ENCODE measurements around the gene SUPT20H. TPM values are rescaled to one million over a fixed set of nuclear protein-coding genes. Genes with fewer than 3 reads are reported as not detected.
A peak's percentile ranks its signal among the peaks of the same experiment; 100 is the strongest.

Gene SUPT20H
- total and polyA plus RNA-seq, 2 donors (not counting 3 experiments of a cell fraction or from before 2014, with no cell fraction given): 47.2 to 70.7 TPM

GRCh38 chr13:37027639-37028038, 31.8 kb downstream of the SUPT20H start:
- ChIA-PET POLR2A (no interaction called here), CTCF (interaction anchor here (1.3 to 3.1 kb wide), 3 partner anchors 10 to 17 kb away, joined by 4 to 10 read pairs (median 5); no protein-coding TSS in a partner anchor)
- TF ChIP-seq JUN (IDR thresholded peaks at IDR 0.05; ENCODE audit: borderline replicate concordance, insufficient read depth, insufficient read length, low read depth) (no peak), POLR2AphosphoS5 (IDR thresholded peaks at IDR 0.05; ENCODE audit: insufficient read depth, low read depth, low read length) (no peak), CTCF (IDR thresholded peaks at IDR 0.05; ENCODE audit: extremely low read depth in 1 of 2, insufficient read depth in 1 of 2, low read depth in 1 of 2, low read length in 2 of 2) (no peak), FOS (IDR thresholded peaks at IDR 0.05; ENCODE audit: borderline replicate concordance, insufficient read depth, low read length) (no peak), MAX (IDR thresholded peaks at IDR 0.05; ENCODE audit: insufficient read depth, insufficient read length) (no peak), MYC (IDR thresholded peaks at IDR 0.05; ENCODE audit: low read depth, low read length) (no peak), EZH2 (IDR thresholded peaks at IDR 0.05; ENCODE audit: borderline replicate concordance, low read depth, low read length, severe bottlenecking) (no peak), POLR2A (IDR thresholded peaks at IDR 0.05; ENCODE audit: low read depth, low read length) (no peak), GATA2 (IDR thresholded peaks at IDR 0.05; ENCODE audit: insufficient read depth, insufficient read length, low read depth, low read length) (no peak)
- Histone ChIP-seq H3K27me3 (ENCODE audit: control insufficient read depth in 2 of 2, insufficient read depth in 2 of 2, low read length in 2 of 2) (no peaks in the 10 kb centered on the region), H3K27ac (ENCODE audit: insufficient read depth, low read depth, low read length) (no peak overlapping the region), H4K20me1 (replicated peaks; ENCODE audit: control insufficient read depth, extremely low read depth, insufficient read depth, low read length) (no peaks in the 10 kb centered on the region), H3K36me3 (ENCODE audit: control insufficient read depth in 2 of 2, extremely low read depth in 1 of 2, insufficient read depth in 2 of 2, low read length in 2 of 2) (peaks cover 11 to 26% of the 10 kb centered on the region in 2 experiments), H3K9ac (replicated peaks; ENCODE audit: extremely low read depth, insufficient read depth, low read length) (no peak overlapping the region), H3K4me1 (ENCODE audit: control insufficient read depth, extremely low read depth, insufficient read depth, low read length) (peaks cover 31% of the 10 kb centered on the region), H3K79me2 (ENCODE audit: control insufficient read depth, insufficient read depth, low read length) (no peaks in the 10 kb centered on the region), H3K4me3 (replicated peaks in 1 of 3; ENCODE audit: insufficient read depth in 1 of 3, low read depth in 1 of 3, low read length in 3 of 3) (no peak overlapping the region), H3K9me1 (replicated peaks; ENCODE audit: control insufficient read depth, extremely low read depth, insufficient read depth, low read length) (no peaks in the 10 kb centered on the region), H2AFZ (ENCODE audit: low read depth, low read length) (no peak overlapping the region), H3K4me2 (ENCODE audit: insufficient read depth, low read length) (peak overlapping the region; percentile 21), H3K9me3 (replicated peaks; ENCODE audit: control insufficient read depth, insufficient read depth, low read length) (no peaks in the 10 kb centered on the region)
- intact Hi-C loops (cut with micrococcal nuclease): loop anchor here (2.0 kb wide), 2 partner anchors 17 to 31 kb away; partner anchors contain the start of gene SUPT20H
- DNase-seq (ENCODE audit: low read depth, low spot score) (no peak), FAIRE-seq (no peak)
- dilution Hi-C loops (cut with MboI; ENCODE audit: extremely low pct_ligation_motif_present, low sequenced_read_pairs): no loop called here
- BruUV-seq (replicated peaks): no TSS peak
